Naive B cell (primary cell): ENCODE measurements around the gene PAQR5. TPM values are rescaled to one million over a fixed set of nuclear protein-coding genes. Genes with fewer than 3 reads are reported as not detected.
"Not testable (repeated sequence)": the region's sequence is repeated elsewhere in the genome, so short reads cannot be mapped to it uniquely, and the experiment has no call there.

Source experiments
- ATAC-seq, 2 donors: fragments of 150-1000 bp; cut with Tn5 transposase; 2 replicates each; pipeline ENCODE4 v1.10.0; 2021; ENCODE audit warnings: low read depth in 2 of 2, mild to moderate bottlenecking in 2 of 2, moderate library complexity in 2 of 2
- DNase-seq: peaks from one replicate; pipeline ENCODE4 v3.0.0; 2022
- H3K27ac Mint-ChIP-seq, 6 donors: one replicate each; pipeline ENCODE4 v1.8.0; 2020 to 2022; ENCODE audit warnings: mild to moderate bottlenecking in 6 of 6, mixed read lengths in 6 of 6, moderate library complexity in 5 of 6, inconsistent platforms in 2 of 6
- H3K27me3 Mint-ChIP-seq, 3 donors: one replicate each; pipeline ENCODE4 v1.8.0; 2021 to 2022; ENCODE audit warnings: mixed read lengths in 3 of 3, mild to moderate bottlenecking in 1 of 3
- H3K36me3 Mint-ChIP-seq, 2 donors: one replicate each; pipeline ENCODE4 v1.8.0; 2020 to 2022; ENCODE audit warnings: mixed read lengths in 2 of 2, inconsistent platforms in 1 of 2, mild to moderate bottlenecking in 1 of 2
- H3K4me1 Mint-ChIP-seq, 3 donors: one replicate each; pipeline ENCODE4 v1.8.0; 2020 to 2022; ENCODE audit warnings: mixed read lengths in 3 of 3, inconsistent platforms in 1 of 3, mild to moderate bottlenecking in 1 of 3, moderate library complexity in 1 of 3
- H3K4me3 Mint-ChIP-seq, 8 donors: one replicate each; pipeline ENCODE4 v1.8.0; 2020 to 2022; ENCODE audit warnings: mild to moderate bottlenecking in 8 of 8, mixed read lengths in 8 of 8, moderate library complexity in 8 of 8, inconsistent platforms in 2 of 8
- H3K9me3 Mint-ChIP-seq, 7 donors: one replicate each; pipeline ENCODE4 v1.8.0; 2020 to 2022; ENCODE audit warnings: mixed read lengths in 7 of 7, mild to moderate bottlenecking in 5 of 7, inconsistent platforms in 2 of 7, moderate library complexity in 1 of 7
- polyA plus RNA-seq, 6 donors: library from polyadenylated mRNA; unstranded; fragments of 300-500 nt; fragmentation: Illumina TruSeq; gene quantifications; one replicate each; pipeline ENCODE4 v1.2.3, GENCODE V29; 2021; ENCODE audit warnings: low read depth in 6 of 6

Gene PAQR5
- polyA plus RNA-seq, 6 donors from 2014 or later, result not detected

GRCh38 chr15:69357773-69358771, 59.4 kb downstream of the PAQR5 start:
- Mint-ChIP-seq H3K9me3 (peaks cover 0 to 2% (median 0%) of the 10 kb centered on the region in 7 donors), H3K27me3 (peaks cover 5 to 27% (median 6%) of the 10 kb centered on the region in 3 donors), H3K36me3 (no peaks in the 10 kb centered on the region), H3K4me3 (no peak overlapping the region), H3K27ac (no peak overlapping the region), H3K4me1 (no peaks in the 10 kb centered on the region)
- ATAC-seq (no peak), DNase-seq (no peak)

- H3K27me3 Mint-ChIP-seq, result peaks cover 6 to 27% (median 7%) of the 10 kb centered on the region in 3 donors
- DNase-seq (no peak), ATAC-seq (no peak)
- no peaks in the 10 kb centered on the region for H3K36me3 Mint-ChIP-seq
- H3K27ac Mint-ChIP-seq, result no peak overlapping the region
- H3K4me3 Mint-ChIP-seq, result no peak overlapping the region
- peaks cover 0 to 2% (median 0%) of the 10 kb centered on the region in 7 donors for H3K9me3 Mint-ChIP-seq
- no peaks in the 10 kb centered on the region for H3K4me1 Mint-ChIP-seq
Observed at GRCh38 chr15:69358850-69359249, 60.1 kb downstream of the PAQR5 start.

GRCh38 chr15:69359722-69360121, 61.0 kb downstream of the PAQR5 start:
- Mint-ChIP-seq H3K9me3 (peaks cover 0 to 2% (median 0%) of the 10 kb centered on the region in 7 donors), H3K4me3 (no peak overlapping the region), H3K27ac (no peak overlapping the region), H3K27me3 (peaks cover 6 to 26% (median 7%) of the 10 kb centered on the region in 3 donors), H3K36me3 (no peaks in the 10 kb centered on the region), H3K4me1 (no peaks in the 10 kb centered on the region)
- DNase-seq (no peak), ATAC-seq (no peak)

GRCh38 chr15:69360642-69361041, 61.9 kb downstream of the PAQR5 start:
- Mint-ChIP-seq H3K36me3 (no peaks in the 10 kb centered on the region), H3K9me3 (peaks cover 0 to 2% (median 0%) of the 10 kb centered on the region in 7 donors), H3K27ac (no peak overlapping the region), H3K4me3 (no peak overlapping the region), H3K27me3 (peaks cover 6 to 19% (median 7%) of the 10 kb centered on the region in 3 donors), H3K4me1 (no peaks in the 10 kb centered on the region)
- no peak for ATAC-seq
- no peak for DNase-seq

- H3K9me3 Mint-ChIP-seq, result peaks cover 0 to 9% (median 5%) of the 10 kb centered on the region in 7 donors
- ATAC-seq, result no peak
- H3K4me3 Mint-ChIP-seq, result no peak overlapping the region
- H3K27me3 Mint-ChIP-seq, result peaks cover 12 to 21% (median 18%) of the 10 kb centered on the region in 3 donors
- no peaks in the 10 kb centered on the region for H3K4me1 Mint-ChIP-seq
- no peak overlapping the region for H3K27ac Mint-ChIP-seq
- DNase-seq, result no peak
- H3K36me3 Mint-ChIP-seq, result peaks cover 0 to 7% of the 10 kb centered on the region in 2 donors
Observed at GRCh38 chr15:69367236-69367635, 68.5 kb downstream of the PAQR5 start.

GRCh38 chr15:69369631-69370030, 70.9 kb downstream of the PAQR5 start:
- peaks cover 20 to 35% (median 26%) of the 10 kb centered on the region in 3 donors for H3K27me3 Mint-ChIP-seq
- H3K27ac Mint-ChIP-seq, result no peak overlapping the region
- H3K4me3 Mint-ChIP-seq, result no peak overlapping the region
- no peaks in the 10 kb centered on the region for H3K4me1 Mint-ChIP-seq
- DNase-seq, result no peak
- ATAC-seq, result no peak
- H3K9me3 Mint-ChIP-seq, result peaks cover 0 to 17% (median 6%) of the 10 kb centered on the region in 7 donors
- H3K36me3 Mint-ChIP-seq, result peaks cover 0 to 7% of the 10 kb centered on the region in 2 donors

GRCh38 chr15:69373406-69373805, 74.7 kb downstream of the PAQR5 start:
- no peaks in the 10 kb centered on the region for H3K4me1 Mint-ChIP-seq
- H3K9me3 Mint-ChIP-seq, result peaks cover 0 to 8% (median 0%) of the 10 kb centered on the region in 7 donors
- DNase-seq (no peak), ATAC-seq (no peak)
- peaks cover 23 to 35% (median 28%) of the 10 kb centered on the region in 3 donors for H3K27me3 Mint-ChIP-seq
- no peaks in the 10 kb centered on the region for H3K36me3 Mint-ChIP-seq
- no peak overlapping the region for H3K4me3 Mint-ChIP-seq
- no peak overlapping the region for H3K27ac Mint-ChIP-seq

GRCh38 chr15:69375151-69375790, 76.6 kb downstream of the PAQR5 start:
- ATAC-seq, result no peak
- H3K4me3 Mint-ChIP-seq, result no peak overlapping the region
- no peaks in the 10 kb centered on the region for H3K36me3 Mint-ChIP-seq

GRCh38 chr15:69377216-69377970, 78.7 kb downstream of the PAQR5 start:
- Mint-ChIP-seq H3K27me3 (peaks cover 18 to 58% (median 45%) of the 10 kb centered on the region in 3 donors), H3K4me3 (no peak overlapping the region), H3K27ac (no peak overlapping the region), H3K36me3 (no peaks in the 10 kb centered on the region), H3K9me3 (peaks cover 0 to 8% (median 0%) of the 10 kb centered on the region in 7 donors), H3K4me1 (no peaks in the 10 kb centered on the region)
- ATAC-seq (no peak), DNase-seq (no peak)

More at GRCh38 chr15:69375151-69375790, 76.6 kb downstream of the PAQR5 start:
- Mint-ChIP-seq H3K9me3 (peaks cover 0 to 8% (median 0%) of the 10 kb centered on the region in 7 donors), H3K27me3 (peaks cover 18 to 51% (median 38%) of the 10 kb centered on the region in 3 donors), H3K4me1 (no peaks in the 10 kb centered on the region), H3K27ac (no peak overlapping the region)
- no peak for DNase-seq

GRCh38 chr15:69380100-69380725, 81.5 kb downstream of the PAQR5 start:
- Mint-ChIP-seq H3K36me3 (no peaks in the 10 kb centered on the region), H3K27me3 (peaks cover 4 to 38% (median 25%) of the 10 kb centered on the region in 3 donors), H3K27ac (peak overlapping the region in 1 of 6 donors; percentile 20), H3K4me3 (no peak overlapping the region), H3K9me3 (no peaks in the 10 kb centered on the region), H3K4me1 (no peaks in the 10 kb centered on the region)
- ATAC-seq (no peak), DNase-seq (no peak)

- Mint-ChIP-seq H3K4me3 (no peak overlapping the region), H3K27ac (no peak overlapping the region), H3K9me3 (no peaks in the 10 kb centered on the region), H3K27me3 (peaks cover 4 to 33% (median 22%) of the 10 kb centered on the region in 3 donors), H3K36me3 (no peaks in the 10 kb centered on the region), H3K4me1 (no peaks in the 10 kb centered on the region)
- no peak for DNase-seq
- ATAC-seq, result no peak
Observed at GRCh38 chr15:69380726-69381105, 82.0 kb downstream of the PAQR5 start.

- Mint-ChIP-seq H3K27me3 (peaks cover 0 to 24% (median 17%) of the 10 kb centered on the region in 3 donors), H3K27ac (peak overlapping the region in 1 of 6 donors; percentile 38)
- not testable (repeated sequence) for H3K4me3 Mint-ChIP-seq, ATAC-seq, H3K36me3 Mint-ChIP-seq, H3K4me1 Mint-ChIP-seq, DNase-seq, H3K9me3 Mint-ChIP-seq
Observed at GRCh38 chr15:69382176-69382575, 83.5 kb downstream of the PAQR5 start.
